HS-5 (cell line): ENCODE data around the gene FAM221B.

ENCODE experiments used
- DNase-seq: peaks from one replicate; pipeline ENCODE4 v3.0.0-alpha.2; 2012; ENCODE audit warnings: low read depth

FAM221B gene

DNA sequence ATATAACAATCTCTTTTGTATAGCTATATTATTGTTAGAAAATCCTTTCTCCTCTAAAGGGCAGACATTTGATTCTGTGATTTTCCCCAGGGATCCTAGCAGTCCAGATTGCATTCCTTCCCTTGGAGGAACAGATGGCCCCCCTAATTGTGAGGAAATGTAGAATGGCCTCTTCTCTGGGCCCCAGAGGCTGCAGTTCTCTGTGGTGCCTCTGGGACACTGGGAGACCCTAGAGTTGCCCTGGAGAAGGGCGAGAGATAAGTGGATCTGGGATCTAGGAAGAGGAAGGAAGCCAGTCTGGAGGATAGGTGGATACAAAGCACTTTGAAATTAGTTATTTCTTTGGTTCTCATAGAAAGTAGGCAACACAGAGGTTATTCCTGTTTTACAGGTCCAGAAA, 11.8 kb downstream of the FAM221B start:
- no peak for DNase-seq

DNA sequence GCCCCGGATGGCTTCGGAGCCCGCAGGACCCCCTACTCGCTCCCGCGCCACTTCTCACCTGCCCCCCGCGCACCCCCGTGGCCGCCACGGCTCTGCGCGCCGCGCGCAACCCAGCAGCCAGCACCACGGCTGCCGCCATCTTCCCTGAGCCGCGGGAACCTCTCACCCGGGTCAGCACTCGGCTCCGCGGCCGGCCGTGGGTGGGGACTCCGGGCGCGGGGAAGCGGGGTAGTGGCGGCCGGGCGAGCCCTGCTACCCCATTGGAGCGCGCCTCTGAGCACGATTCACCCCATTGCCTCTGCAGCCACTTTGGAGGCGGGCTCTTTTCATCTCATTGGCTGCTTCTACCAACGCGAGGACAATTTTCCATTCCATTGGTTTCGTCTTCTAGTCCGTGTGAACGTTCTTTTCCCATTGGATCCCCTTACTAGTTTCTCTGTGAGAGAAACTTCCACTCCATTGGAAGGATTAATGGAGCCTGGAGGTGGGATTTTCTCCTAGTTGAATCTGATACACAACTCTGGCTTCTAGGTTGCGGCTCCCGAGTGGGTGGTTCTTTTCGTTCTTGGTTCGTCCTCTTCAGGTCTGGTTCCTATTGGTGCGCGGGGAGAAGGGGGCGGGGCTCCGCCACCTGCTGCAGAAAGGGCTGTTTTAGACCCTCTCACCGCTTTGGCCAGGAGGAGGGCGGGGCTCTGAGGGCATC, 13.5 kb downstream of the FAM221B start, which contains the start of gene HINT2:
HINT2 (minus strand) TSS at position 202 of the 703 bp plus-strand sequence; CDS start at position 139, 63 bp downstream.
- DNase-seq, result peak; percentile 98

DNA sequence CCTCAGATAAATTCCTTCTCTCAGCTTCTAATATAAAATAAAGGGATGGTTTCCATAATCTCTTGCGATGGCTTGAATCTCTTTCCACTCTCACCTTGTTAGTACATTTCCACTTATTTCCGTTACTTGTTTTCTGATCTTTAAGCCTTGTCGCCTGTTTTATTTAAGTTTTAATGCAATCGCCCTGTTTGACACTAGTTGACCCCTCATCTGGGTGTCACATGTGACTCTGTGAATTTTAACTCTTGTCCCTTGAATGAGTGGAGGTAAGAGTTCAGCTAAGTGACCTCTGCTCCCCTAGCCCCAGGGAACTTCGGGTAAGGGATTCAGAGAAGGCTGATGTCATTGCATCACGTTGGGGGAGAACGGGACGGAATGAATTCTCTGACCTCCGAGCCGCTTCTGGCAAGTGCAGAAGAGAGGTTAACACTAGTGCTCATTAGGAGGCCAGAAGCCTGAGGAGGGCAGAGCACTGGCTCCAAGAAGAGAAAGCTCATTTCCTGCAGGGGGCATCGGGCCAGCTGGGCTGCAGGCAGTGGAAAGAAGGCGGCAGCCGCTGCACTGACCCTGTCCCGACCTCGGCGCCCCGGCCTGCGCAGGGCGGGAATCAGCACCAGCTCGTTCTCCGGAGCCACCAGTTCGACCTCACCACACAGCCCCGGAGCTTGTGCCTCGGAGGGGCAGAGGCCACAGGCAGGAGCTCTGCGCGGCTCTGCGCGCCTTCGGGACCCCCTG, 14.3 kb downstream of the FAM221B start:
- no peak for DNase-seq

DNA sequence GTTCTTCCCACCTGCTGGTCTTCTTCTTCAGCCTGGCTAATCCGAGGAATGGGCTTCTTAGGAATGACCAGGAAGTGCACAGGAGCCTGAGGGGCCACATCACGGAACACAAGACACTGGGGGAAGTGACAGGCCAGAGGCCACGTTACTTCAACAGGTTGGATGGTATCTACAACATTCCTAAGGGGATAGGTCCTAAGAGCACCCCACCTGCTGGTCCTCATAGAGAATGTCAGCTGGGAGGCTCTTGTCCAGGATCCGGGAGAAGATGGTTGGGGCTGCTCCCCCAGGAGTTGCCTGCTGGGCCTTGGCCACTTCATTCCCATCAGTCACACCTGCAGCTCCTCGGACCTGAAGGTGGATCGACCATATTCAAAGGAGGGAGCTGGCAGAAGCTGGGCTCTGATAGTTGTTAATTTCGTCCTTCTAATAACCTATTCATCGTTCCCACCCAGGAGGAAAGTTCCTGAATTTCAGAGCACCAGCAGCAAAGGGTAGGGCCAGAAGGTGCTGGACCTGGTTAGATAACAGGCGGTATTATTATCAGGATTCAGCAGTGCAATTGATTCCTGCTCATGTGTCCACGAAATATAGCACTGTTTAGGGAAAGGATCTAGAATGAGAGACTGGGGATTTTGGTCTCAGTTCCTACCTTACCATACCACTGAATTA, 15.0 kb downstream of the FAM221B start:
- no peak for DNase-seq

DNA sequence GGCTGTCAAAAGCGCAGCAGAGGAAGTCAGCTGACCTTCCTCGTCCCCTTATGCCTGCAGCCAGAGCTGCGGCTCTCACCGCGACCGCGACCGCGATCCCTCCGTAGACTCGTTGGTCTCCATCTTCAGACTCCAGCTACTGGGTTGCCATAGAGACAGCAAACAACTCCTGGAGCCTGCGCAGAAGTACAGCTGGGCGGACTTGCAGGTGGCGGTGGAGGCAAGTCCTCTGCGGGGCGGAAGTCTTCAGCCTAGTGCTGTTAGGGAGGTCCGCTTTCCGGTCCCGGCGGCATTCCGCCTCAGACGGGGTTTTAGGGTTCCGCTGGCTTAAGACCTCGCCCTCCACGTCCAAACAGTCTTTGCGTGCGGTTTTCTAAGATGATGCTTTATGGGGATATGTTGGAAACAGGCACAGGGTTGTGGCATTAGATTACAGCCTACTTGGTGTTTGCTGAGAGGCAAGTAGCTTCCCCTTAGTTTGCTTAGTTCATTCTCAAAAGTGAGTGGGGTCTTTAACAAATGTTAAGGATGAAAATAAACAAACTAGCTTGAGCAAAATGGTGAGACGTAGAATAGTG, 16.4 kb downstream of the FAM221B start, which contains the start of gene SPAG8:
SPAG8 (minus strand) TSS at position 238 of the 578 bp plus-strand sequence; CDS start at position 123, 115 bp downstream.
- DNase-seq, result peak; percentile 70

DNA sequence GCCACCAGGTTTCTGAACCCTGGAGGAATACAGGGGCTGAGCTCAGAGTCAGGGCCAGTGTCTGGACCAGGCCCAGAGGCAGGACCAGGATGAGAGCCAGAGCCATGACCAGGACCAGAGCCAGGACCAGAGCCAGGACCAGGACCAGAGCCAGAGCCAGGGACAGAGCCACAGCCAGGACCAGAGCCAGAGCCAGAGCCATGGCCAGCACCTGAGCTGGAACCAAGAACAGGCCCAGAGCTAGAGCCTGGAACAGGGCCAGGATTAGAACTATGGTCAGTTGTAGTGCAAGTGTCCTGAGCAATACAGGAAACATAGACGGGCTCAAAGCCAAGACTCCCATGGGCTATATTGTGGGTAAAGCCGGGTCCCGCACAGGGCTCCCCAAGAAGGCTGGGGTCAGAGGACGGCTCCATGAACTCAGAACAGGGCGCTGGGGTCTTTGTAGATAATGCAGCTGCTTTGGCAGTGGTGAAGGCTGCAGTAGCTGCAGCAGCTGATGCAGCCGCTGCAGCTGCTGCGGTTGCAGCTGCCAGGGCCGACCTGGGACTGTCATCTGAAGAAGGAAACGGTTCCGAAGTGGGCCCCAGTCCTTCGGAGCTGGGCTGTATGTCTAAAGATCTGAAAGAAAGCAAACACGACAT, 17.0 kb downstream of the FAM221B start:
- no peak for DNase-seq

DNA sequence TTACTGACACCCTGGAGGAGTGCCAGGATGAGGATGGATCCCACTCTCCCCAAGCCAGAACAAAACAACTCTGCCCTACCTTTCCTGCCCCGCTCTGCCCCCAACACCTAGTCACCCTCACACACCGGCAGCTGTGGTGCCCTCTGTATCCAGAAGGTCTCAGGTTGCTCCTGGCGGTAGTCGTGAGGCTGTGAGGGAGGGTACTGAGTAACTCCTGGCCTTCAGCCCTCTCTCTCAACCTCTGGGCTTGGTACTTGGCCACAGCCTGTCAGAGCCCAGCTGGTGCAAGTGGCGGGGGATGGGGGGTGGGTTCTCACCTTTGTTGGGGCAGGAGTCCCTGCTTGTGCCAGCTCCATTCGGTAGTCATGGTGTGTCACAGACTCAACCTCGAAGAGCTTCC, 18.4 kb downstream of the FAM221B start:
- no peak for DNase-seq

DNA sequence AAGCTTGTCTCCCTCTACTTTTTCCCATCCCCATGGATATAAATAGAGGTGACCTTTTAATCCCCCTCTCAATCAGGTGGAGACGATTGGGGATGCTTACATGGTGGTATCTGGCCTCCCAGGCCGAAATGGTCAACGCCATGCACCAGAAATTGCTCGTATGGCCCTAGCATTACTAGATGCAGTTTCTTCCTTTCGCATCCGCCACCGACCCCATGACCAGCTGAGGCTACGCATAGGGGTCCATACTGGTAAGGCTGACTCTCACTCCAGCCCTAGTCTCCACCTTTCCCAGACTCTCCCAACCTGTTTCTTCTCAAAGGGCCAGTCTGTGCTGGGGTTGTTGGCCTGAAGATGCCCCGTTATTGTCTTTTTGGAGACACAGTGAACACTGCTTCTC, 20.1 kb downstream of the FAM221B start:
- no peak for DNase-seq

DNA sequence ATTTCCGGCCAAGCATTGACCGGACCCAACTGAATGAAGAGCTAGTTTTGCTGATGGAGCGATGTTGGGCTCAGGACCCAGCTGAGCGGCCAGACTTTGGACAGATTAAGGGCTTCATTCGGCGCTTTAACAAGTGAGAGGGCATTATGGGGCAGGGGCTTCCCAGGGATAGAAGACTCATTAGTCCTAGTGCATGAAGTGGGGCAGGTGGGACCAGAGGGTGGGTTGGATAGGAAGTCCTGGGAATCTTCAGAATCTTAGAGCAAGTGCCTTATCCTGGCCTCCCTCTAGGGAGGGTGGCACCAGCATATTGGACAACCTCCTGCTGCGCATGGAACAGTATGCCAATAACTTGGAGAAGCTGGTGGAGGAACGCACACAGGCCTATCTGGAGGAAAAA, 22.4 kb downstream of the FAM221B start:
- no peak for DNase-seq

DNA sequence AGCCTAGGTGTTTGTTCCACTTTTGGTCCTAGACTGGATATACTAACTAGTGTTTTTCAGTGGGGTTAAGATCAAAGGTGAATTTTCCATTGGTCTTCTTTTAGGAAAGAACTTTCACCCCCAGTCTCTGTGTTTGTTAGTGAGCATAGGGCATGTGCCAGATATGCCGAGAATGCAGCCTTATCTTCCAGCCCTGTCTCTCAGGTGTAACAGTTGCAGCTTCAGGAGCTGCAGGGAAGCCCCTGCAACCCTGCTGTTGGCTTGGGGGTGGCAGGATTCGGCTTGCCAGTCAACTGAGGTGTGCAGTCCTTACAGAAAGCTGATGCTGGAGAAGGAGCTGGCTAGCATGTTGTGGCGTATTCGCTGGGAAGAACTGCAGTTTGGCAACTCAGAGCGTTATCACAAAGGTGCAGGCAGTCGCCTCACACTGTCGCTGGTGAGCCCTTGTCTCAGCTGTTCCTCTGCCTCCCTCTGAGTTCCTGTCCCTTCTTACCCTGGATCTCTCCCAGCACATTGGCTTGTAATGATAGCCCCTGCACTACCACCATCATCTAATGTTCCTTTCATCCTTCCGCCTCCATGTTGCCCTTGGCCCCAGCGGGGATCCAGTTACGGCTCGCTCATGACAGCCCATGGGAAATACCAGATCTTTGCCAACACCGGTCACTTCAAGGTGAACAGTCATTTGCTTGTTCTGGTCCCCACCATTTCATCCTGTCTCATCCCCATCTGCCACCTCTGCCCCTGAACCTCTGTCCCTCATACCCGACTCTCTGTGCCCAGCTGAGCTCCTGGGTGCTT, 27.0 kb downstream of the FAM221B start:
- no peak for DNase-seq

DNA sequence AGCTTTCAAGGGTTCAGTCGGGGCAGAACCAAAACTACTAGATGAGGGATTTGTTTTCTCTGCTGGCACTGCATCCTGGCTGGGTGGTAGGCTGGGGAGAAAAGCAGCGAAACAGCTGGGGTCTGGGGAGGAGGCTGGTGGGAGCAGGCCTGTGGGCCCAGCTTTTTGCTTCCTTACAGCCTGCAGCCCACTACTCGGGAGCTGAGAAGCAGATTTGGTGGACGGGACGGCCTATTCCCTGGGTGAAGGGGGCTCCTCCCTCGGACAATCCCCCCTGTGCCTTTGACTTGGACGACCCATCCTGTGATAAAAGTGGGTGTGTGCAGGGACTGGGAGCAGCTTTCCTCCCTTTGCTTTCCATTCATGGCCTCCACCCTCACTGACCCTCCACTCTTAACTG, 28.0 kb downstream of the FAM221B start:
- no peak for DNase-seq

DNA sequence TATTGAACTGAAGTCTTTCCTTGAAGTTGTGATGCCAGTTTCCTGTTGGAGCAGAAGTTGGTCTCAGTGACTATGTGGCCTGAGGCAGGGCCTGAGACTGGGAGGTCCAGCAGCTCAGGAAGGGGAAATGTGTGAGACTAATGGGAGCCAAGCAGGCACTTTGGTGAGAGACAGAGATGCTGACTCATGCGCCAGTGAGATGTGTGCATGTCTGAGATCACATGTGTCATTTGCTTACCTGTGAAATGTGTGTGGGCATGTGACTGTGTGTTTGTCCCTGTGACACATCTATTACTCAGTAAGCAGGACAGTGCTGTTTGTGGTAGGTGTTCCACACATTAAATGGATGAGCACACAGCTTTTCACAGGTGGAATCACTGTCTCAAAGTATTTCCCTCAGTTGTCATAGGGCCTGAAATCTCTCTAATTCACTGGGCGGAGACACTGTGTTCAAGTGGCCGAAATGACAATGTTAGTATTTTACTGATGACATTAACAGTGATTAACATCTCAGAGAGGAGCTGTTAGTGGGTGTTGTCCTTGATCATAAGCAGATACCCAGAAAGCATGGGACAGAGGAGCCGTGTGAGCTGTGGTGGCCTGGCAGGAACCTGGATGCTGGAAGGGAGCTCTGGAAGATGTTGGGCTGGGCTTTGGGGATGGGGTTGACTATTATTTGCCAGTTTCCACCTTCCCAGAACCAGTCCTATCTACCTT, 29.7 kb downstream of the FAM221B start:
- DNase-seq, result no peak

DNA sequence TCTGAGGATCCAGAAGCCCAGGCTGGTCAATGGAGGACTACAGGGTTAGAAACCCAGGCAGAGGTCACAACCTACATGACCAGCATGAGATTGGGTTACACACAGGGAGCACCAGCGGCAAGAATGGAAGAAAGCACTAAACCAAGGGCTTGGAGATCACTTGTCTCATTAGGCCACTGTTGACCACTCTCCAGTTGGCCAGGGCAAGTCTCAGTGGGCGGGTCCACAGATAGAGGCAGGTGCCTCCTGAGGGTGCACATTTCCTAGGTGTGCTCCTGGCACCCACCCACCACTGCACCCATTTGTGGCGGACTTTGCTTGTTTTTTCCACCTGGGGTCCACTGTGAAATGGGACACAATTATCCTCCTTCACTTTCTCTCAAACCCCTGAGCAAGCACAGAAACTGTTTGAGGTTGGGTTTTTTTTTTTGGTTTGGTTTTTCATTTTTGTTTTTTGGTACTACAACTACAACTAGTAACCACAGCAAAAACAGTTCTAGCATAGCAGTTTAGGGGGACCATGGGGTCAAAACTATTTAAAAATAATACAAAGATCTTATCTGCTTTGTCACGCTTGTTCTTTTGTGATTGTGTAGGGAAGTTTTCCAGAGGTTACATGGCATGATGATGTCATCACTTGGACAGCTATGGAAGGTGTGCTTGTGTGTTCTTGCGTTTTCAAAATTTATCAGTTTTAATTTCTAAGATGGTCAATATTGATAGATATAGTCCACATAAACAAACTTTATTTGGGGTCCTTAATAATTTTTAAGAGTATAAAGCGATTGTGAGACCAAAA, 31.0 kb downstream of the FAM221B start:
- DNase-seq, result no peak

DNA sequence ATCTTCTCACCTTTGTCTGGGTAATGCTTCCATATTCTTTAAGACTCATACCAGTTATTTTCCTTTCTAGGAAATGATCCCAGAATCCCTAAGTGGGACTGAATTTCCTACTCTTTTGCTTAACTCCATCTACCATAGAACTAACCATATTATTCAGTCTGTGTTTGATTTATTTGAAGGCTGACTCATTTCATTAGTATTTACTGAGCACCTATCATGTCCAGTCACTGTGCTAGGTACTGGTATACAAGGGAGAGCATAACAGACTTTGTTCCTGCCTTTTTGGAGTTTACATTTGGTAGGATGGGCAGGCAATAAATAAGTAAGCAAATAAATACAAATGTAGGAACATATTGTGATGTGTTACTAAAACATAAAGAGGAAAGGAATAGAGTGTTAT, 32.8 kb downstream of the FAM221B start:
- DNase-seq, result no peak

DNA sequence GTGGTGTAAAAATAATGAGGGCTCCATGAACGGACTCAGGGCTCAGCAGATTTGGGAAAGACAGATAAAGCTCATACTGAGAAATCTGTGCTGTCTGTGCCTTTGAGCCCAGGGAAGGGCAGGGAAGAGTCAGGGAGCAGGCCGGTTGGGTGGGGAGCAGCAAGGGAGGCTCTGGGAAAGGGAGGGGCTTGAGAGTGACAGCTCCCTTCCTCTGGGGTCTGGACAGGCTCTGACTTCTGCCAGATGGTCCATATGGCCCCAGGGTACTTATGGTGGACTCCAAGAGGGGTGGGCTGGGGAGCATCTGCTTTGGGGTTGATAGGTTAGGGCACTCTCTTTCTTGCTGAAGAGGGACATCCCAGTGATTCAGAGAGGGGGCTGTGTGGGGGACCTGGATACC, 35.1 kb downstream of the FAM221B start:
- DNase-seq, result no peak

DNA sequence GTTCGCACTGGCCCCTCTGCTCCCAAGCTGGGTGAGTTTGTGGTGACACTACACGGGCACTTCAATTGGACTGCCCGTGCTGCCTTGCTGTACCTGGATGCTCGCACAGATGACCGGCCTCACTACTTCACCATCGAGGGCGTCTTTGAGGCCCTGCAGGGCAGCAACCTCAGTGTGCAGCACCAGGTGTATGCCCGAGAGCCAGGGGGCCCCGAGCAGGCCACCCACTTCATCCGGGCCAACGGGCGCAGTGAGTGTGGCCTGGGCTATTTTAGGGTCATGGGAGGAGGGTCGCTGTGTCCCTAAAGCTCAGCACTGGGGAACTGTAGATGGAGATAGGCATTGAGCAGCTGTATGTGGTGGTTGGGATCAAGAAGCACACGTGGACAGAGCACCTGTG, 35.7 kb downstream of the FAM221B start:
- no peak for DNase-seq

DNA sequence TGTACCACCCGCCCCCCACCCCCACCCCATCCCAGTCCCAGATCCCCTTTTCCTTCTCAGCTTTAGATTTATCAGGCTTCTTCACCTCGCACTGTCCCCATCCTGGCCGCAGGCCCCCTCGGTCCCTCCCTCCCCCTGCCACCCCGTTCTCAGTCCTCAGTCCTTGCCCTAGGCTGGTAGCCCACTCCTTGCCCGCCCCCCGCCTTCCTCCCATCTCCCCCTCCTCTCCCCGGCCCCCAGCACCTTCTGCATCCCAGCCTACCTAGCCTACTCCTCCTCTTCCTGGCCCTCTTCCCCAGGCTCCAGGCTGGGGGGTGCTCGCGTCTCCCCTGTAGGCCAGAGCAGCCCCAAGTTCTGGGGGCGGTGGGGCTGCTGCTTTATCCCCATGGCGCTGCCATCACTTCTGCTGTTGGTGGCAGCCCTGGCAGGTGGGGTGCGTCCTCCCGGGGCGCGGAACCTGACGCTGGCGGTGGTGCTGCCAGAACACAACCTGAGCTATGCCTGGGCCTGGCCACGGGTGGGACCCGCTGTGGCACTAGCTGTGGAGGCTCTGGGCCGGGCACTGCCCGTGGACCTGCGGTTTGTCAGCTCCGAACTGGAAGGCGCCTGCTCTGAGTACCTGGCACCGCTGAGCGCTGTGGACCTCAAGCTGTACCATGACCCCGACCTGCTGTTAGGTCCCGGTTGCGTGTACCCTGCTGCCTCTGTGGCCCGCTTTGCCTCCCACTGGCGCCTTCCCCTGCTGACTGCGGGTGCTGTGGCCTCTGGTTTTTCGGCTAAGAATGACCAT, 36.3 kb downstream of the FAM221B start:
- DNase-seq, result no peak

DNA sequence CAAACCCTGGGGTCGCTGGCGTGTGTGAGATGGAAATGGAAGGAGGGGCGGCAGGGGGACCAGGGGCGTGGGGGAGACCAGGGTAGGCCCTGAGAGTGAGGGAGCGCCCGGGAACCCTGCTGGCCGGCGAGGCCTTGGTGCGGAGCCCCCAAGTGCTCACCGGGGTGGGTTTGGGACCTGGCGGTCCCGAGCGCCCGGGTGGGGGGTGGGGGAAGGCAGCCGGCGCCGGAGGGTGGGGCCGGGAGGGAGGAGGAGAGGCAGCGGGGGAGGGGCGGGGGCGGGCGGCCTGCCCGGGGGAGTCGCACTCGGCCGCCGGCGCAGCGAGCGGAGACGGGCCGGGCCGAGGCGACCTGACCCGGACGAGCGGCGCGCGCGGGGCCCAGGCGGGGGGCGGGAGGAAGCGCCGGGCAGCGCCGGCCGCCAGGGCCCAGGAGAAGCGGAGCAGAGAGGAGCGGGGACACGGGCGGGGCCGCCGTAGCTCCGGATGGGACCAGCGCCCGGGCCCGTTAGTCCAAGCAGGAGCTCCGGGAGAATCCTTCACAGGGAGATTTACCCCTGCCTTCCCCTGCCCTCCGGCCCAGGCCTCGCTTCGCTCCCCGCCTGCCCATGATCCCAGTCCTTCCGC, 37.1 kb downstream of the FAM221B start, which contains the start of gene NPR2:
NPR2 (plus strand) TSS at position 295 of the 625 bp plus-strand sequence. CDS start 818 bp downstream, outside the sequence.
- no peak for DNase-seq
